Measurements from ENCODE around the gene EIF3K.
"Not testable (repeated sequence)": the region's sequence is repeated elsewhere in the genome, so short reads cannot be mapped to it uniquely, and the experiment has no call there.

Gene EIF3K, protein sequence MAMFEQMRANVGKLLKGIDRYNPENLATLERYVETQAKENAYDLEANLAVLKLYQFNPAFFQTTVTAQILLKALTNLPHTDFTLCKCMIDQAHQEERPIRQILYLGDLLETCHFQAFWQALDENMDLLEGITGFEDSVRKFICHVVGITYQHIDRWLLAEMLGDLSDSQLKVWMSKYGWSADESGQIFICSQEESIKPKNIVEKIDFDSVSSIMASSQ

DNA sequence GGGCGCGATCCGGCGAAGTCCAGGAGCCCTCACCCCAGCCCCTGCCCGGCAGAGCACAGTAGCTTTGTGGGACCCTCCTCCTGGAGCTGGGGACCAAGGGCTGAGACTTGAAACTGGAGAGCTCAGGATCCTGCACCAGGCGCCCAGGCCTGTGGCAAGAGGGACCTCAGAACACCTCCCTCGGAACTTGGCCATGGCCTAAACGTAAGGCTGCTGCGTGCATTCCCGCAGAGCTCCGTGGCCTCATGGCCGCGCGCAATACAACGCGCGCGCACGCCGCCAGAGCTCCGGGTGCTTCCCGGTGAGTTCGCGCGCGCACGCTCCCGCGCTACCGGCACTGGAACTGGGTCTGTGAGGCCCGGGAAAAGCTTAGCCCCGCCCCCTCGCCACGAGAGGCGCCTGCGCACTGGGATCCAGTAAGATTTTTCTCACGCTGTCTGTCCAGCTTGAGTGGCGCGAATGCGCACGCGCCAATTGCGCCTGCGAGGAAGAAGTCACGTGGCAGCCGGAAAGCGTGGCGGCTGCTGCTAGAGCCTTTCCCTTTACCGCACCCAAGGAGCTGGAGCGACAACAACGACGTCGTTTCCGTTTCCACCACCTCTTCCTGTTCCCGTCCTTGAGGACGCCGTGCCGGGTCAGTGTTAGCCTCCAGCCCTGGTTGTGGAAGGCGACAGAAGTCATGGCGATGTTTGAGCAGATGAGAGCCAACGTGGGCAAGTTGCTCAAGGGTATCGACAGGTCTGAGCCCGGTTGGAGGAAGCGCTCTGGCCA lies at the start of gene EIF3K:
EIF3K (plus strand) TSS at position 599 of the 771 bp plus-strand sequence; CDS start at position 680, 81 bp downstream.
- DNase-seq: peak; percentile 97

DNA sequence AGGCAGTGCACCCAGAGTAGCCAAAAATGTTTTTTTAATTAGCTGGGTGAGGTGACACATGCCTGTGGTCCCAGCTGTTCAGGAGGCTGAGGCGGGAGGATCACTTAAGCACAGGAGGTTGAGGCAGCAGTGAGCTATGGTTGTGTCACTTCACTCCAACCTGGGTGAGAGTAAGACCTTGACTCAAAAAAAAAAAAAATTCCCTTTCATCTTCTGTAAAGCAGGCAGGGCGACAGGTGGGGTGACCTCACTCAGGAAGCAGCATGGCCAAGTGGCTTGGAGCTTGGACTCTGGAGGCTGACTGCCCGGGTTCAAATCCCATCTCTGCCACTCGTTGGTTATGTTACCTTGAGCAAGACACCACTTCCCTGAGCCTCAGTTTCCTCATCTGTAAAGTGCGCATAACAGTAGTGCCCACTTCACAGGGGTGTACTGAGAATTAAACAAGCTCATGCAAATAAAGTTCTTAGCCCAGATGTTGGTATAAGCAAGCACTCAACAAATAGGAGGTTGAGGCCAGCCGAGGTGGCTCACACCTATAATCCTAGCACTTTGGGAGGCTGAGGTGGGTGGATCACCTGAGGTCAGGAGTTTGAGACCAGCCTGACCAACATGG lies 49.5 kb upstream of the EIF3K start:
- no peak for DNase-seq

DNA sequence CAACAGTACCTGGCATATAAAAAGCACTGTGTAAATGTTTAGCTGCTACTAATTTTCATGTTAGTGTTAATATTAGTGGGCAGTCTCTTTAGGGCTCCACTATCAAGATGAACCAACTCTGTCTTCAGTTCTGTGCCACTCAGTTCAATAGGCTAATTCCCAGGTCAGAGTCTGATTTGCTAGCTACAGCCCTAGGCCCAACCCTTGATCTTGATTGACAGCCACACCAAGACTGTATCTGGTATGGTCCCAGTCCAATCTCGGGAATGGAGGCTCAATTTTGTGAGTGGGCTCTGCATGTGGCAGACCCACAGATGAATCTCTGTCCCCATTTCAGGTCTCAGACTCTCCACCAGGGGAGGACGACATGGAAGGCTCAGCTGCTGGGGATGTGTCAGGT lies 47.3 kb upstream of the EIF3K start:
- DNase-seq: no peak

DNA sequence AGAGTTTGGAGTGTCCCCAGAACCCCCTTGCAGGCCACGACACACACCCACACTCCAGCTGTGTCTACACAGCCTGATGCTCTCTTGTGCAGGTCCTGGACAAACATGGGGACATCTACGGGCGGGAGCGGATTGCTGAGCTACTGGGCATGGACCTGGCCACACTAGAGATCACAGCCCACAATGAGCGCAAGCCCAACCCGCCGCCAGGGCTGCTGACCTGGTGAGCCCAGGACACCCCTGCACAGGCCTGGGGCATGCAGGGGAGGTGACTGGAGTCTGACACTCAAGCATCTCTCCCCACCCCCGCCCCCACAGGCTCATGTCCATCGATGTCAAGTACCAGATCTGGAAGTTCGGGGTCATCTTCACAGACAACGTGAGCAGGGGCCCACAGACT lies 41.2 kb upstream of the EIF3K start:
- DNase-seq: no peak

- DNase-seq: not testable (repeated sequence)
Observed at GRCh38 chr19:38579304-38579703, 39.7 kb upstream of the EIF3K start.

DNA sequence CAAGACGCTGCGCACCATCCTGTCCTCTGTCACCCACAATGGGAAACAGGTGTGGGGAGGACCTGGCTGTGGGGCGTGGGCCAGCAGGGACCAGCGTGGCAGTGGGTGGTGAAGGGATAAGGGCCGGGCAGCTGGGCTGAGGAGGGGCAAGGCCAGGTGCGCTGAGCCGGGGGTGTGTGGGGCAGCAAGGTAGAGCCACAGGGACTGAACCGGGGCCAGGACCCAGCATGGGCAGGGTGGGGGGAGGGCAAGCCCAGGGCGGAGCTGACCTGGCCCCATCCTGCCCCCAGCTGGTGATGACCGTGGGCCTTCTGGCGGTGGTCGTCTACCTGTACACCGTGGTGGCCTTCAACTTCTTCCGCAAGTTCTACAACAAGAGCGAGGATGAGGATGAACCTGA lies 38.9 kb upstream of the EIF3K start:
- DNase-seq: no peak

DNA sequence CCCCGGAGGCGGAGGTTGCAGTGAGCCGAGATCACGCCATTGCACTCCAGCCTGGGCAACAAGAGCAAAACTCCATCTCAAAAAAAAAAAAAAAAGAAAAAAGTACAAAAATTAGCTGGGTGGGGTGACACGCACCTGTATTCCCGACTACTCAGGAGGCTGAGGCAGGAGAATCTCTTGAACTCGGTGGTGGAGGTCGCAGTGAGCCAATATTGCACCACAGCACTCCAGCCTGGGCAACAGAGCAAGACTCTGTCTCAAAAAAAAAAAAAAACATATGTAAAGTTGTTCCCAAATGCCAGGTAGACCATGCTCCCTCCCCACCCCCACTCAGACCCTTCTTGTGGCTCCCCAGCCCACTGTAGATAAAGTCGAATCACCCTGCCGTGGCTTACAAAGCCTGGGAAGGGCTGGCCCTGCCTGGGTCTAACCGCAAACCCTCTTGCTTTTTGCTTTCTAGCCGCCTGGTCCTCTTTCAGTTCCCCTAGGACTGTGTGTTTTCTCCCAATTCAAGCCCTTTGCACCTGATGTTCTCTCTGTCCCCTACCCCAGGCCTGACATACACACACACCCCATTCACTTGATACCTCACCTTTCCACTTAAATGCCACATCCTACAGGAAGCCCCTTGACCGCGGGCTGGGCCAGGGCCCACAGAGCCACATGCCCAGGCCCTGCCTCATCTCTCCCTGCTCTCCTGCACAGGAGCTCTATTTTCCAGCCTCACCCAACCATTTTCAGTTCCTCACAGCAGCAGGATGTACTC lies 35.6 kb upstream of the EIF3K start:
- DNase-seq: no peak

DNA sequence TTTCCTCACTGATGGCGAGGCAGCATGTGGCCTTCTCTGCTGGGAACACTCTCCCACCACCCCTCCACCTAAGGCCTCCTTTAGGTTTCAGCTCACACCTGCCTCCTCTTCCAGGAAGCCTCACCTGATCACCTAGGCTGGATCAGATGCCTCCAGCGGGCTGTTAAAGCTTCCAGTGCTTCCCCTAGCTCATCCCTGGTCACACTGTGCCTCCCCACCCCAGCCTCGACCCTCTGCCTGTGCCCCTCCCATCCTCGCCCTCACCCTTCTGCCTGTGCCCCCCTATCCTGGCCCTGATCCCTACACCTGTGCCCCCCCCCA lies 35.0 kb upstream of the EIF3K start:
- DNase-seq: no peak

DNA sequence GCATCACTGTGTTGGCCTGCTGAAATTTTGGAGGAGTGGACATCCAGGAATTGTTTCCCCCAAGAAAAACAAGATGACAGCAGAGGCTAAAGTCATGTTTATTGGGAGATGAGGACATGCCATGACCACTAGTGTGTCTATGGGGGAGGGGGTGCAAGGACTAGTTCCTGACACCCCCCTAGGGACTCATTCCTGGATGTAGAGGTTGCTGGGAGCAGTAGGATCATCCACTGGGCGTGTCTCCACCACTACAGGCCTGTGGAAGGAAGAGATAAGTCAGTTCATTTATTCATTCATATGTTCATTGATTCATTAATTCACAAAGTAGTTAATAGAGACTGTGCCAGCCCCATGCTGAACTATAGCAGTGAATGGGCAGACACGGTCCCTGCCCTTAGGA lies 31.4 kb upstream of the EIF3K start:
- DNase-seq: no peak

DNA sequence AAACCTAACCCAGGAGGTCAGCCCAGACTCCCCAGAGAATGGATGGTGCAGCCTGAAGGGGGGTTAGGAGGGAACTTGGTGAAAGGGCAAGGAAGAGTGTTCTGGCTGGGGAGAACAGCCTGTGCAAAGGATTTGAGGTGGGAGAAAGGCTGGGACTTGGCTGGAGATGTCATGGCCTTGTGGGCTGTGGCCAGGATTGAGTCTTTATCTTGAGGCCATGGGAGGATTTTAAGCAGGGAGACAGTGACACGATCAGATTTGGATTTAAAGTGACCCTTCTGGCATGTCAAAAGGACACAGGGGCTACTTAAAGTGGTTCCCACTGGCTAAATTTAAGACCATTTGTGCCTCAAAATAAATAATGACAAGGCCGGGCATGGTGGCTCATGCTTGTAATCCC lies 30.9 kb upstream of the EIF3K start:
- no peak for DNase-seq

DNA sequence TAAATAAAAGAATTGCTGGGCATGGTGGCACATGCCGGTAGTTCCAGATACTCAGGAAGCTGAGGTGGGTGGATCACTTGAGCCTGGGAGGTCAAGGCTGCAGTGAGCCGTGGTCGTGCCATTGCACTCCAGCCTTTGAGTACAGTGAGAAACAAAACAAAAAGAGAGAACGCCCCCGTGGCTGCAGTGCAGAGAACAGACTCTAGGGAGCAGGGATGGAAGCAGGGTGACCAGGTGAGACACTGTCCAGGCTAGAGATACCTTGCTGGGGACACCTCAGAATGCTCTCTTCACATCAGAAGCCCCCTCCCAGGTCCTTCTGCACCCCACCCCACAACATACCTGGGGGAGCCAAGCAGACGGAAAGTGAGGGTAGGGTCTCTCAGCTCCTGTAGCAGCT lies 26.0 kb upstream of the EIF3K start:
- no peak for DNase-seq

GRCh38 chr19:38596057-38596981 lies 22.7 kb upstream of the EIF3K start:
- DNase-seq: peak; percentile 71

DNA sequence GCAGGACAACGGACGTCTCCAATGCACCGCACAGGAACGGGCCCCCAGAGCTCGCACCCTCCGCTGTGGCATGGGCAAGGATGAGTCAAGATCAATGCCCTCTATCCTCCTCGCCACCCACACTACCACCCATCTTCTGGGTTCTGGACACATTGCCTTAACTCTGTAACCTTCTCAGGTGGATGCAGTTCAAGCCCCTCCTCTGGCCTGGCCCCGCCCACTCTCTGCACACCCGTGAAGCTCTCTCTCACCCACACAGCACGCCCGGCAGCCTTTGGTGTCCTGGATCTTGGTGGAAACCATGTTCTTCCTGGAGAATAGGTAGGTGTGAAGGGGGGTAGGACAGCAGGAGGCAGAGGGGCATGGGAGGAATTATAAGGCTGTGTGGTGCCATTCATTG lies 21.9 kb upstream of the EIF3K start:
- no peak for DNase-seq

DNA sequence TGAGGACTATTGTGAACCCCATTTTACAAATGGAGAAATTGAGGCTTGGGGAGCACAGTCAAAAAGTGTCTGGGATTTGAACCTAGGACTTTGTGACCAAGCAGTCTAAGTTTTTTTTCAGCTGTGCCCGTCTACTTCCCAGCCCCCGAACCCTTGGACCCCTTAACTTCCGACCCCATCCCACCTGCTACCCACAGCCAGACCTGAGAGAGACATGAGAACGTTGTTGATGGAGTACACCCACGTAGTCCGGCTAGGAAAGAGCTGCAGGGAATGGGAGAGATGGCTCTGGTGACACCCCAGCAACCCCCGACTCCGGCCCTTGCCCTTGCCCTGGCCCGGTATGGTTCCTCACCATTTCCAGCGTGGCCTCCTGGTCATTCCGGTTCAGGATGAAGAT lies 19.3 kb upstream of the EIF3K start:
- no peak for DNase-seq

DNA sequence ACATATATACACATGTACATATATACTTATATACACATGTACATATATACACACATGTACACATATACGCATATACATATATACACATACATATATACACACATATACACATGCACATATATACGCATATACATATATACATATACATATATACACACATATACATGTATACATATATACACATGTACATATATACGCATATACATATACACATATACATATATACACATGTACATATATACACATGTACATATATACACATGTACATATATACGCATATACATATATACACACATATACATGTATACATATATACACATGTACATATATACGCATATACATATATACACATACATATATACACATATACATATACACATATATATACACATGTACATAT lies 16.1 kb upstream of the EIF3K start:
- not testable (repeated sequence) for DNase-seq

DNA sequence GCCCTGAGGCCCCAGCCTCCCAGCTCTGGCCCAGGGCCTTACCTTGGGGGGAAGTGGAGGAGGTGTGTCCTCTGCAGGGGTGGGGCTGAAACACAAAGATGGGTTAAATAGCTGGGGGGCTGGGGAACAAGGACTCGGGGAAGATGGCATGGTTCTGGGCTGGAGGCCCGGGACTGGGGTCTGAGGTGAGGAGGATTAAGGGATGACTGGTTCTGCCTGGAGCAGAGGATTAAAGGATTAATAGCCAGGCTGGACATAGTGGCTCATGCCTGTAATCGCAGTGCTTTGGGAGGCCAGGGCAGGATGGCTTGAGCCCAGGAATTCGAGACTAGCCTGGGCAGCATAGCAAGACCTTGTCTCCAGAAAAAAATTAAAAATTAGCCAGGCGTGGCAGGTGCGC lies 12.9 kb upstream of the EIF3K start:
- DNase-seq: no peak

DNA sequence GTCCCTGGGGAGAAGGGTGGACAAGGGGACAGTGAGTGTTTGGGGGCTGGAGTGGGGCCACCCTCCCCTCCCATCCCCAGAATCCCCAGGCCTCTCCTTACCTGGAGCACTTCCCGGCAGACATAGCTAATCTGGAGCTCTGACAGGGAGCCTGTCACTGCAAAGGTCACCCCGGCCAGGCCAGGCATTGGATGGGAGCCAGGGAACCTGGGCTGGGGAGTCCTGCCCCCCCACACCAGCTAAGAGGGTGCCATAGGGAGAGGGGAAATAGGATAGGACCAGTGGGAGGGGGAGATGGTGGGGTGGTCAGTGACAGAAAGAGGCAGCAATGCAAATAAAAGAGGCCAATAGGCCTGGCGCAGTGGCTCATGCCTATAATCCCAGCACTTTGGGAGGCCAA lies 4.7 kb upstream of the EIF3K start:
- no peak for DNase-seq

GRCh38 chr19:38615007-38615581 lies 3.9 kb upstream of the EIF3K start:
- DNase-seq: no peak

- DNase-seq: no peak
Observed at GRCh38 chr19:38616265-38616664, 2.7 kb upstream of the EIF3K start.

- no peak for DNase-seq
Observed at GRCh38 chr19:38617283-38617763, 1.7 kb upstream of the EIF3K start.

- DNase-seq: peak; percentile 21
Observed at GRCh38 chr19:38617764-38618589, 1.0 kb upstream of the EIF3K start, which contains the start of gene MAP4K1. TSS of gene MAP4K1 (minus strand) at chr19:38617953. CDS start at chr19:38617895, 58 bp downstream.
